NCI-H1694 (cell line): Measurements from ENCODE around the gene ZNF791.
"Not testable (repeated sequence)": the region's sequence is repeated elsewhere in the genome, so short reads cannot be mapped to it uniquely, and the experiment has no call there.

ENCODE experiments used
- DNase-seq: peaks from one replicate; lab custom pipeline; 2025; lab: John Stamatoyannopoulos, UW

The ZNF791 gene

DNA sequence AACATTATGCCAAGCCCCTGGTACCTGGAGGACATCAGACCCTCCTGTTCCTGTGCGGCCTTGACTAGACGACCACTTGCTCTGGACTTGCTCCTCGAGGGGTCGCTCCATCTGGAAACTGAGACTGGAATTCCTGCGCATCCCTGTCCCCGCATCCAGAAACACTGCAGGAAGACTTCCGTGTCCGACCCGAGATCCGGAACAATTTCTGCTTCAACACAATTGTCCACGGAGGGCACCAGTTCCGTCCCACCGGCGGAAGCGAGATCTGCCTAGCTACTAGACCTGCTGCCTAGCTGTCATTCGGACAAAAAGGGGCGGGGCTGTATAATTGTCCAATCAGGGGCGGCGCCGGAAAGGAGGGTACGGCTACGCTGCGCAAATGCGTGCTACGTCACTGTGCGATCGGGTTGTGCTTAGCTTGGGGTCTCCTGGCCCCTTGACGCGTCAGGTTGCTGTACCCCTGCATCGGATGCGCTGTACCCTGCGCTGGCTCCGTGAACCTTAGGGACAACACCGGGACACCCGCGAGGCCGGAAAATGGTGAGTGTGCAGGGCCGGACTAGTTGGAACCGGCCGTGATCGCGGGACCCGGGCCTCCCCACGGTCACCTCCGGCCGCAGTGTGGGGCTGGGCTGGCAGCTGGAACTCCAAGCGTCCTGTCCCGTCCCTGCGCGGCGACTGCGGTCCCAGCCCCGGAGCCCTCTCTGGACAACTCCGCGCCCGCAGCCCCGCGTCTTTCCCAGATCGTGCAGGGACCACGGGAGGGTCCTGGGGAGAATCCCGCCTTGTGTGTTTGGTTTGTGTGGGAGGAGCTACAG, at the start of gene ZNF791, which contains the start of gene ZNF490:
ZNF791 (plus strand) TSS at position 381 of the 821 bp plus-strand sequence; CDS start at position 541, 160 bp downstream.
ZNF490 (minus strand) TSS at position 274 of the 821 bp plus-strand sequence; CDS start at position 141, 133 bp downstream.
- DNase-seq: peak; percentile 97

DNA sequence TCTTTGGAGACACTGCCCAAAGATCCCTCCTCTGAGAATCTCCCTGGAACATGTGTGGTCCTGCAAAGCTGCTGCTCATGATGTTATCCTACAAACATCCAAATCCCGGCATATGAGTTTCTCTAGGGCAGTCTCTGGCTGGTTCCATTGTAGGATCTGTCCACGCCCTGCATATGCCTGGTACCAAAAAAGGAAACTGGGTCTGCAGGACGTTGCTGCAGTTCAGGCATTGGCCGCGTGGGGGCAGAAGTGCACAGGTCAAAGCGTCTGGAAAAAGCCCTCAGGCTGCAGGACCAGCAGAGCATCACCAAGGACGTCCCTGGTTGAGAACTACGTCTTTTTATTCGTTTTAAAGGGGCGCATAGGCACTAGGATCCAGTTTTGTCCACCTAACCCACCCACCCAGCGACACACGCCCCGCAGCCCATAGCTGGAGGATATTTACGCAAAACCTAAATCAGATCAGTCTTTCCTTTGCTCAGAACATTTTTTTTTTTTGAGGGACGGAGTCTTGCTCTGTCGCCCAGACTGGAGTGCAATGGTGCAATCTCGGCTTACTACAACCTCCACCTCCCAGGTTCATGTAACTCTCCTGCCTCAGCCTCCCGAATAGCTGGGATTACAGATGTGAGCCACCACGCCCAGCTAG, 46.6 kb upstream of the ZNF791 start:
- DNase-seq: peak; percentile 74

DNA sequence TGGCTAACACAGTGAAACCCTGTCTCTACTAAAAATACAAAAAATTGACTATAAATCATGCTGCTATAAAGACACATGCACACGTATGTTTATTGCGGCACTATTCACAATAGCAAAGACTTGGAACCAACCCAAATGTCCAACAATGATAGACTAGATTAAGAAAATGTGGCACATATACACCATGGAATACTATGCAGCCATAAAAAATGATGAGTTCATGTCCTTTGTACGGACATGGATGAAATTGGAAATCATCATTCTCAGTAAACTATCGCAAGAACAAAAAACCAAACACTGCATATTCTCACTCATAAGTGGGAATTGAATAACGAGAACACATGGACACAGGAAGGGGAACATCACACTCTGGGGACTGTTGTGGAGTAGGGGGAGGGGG, 44.3 kb upstream of the ZNF791 start:
- DNase-seq: not testable (repeated sequence)

DNA sequence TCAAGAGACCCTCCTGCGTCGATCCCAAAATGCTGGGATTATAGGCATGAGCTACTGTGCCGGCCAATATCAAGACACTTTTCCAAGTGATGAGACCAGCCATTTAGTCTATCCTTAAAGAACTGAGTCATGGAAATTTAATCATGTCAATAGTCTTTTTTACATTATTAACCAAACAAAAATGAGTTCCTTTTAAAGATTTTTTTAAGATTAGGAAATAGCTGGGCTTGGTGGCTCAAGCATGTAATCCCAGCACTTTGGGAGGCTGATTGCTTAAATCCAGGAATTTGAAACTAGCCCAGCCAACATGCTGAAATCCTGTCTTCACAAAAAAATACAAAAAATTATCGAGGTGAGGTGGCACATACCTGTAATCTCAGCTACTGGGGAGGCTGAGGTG, 42.8 kb upstream of the ZNF791 start:
- DNase-seq: no peak

DNA sequence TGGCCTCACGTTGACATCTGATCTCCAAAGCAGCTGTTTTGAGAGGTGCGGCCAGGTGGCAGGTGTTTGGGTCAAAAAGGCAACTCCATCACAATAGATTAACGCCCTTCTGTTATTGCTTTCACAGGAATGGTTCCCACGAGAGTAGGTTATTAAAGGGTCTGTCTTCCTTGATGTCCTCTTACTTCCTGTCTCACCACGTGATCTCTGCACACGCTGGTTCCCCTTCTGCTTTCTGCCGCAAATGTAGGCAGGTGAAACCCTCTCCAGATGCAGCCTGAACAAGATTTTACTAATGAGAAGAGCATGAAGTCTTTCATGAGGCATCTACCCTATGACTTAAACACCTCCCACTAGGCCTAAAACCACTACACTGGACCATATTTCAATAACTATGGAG, 36.7 kb upstream of the ZNF791 start:
- no peak for DNase-seq

DNA sequence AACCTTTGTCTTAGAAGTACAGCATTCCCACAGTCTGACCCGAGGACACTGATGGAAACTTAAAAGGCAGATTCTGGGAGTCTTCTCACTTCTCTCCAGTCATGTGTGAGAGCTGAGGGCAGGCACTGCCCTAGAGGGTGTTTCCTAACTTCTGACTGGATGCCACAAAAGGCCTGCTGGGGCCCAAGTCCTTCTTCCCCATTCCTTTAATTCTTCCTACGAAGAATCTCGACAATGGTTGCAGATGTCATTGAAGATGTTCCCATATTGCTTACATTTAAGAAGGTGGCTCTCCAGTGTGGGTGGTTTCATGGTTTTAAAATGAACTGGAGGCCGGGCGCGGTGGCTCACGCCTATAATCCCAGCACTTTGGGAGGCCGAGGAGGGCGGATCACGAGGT, 32.1 kb upstream of the ZNF791 start:
- no peak for DNase-seq

DNA sequence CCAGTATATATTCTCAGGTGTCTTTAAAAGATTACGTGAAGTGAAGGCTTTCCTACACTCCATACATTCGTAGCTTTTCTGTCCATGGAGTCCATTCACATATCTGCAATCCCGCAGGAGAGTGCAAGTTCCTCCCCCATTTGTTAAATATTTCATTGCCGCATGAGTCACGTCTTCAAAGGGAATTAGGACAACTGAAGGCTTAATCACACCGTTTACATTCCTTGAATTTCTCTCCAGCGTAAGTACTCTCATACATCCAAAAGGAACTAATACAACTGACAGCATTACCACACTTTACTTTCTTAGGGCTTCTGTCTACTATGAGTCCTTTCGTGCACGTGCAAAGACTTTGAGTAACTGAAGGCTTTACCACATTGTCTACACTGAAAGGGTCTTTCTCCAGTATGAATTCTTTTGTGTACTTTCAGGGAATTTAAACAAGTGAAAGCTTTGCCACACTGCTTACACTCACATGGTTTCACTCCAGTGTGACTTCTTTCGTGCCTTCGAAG, 30.5 kb upstream of the ZNF791 start:
- no peak for DNase-seq

DNA sequence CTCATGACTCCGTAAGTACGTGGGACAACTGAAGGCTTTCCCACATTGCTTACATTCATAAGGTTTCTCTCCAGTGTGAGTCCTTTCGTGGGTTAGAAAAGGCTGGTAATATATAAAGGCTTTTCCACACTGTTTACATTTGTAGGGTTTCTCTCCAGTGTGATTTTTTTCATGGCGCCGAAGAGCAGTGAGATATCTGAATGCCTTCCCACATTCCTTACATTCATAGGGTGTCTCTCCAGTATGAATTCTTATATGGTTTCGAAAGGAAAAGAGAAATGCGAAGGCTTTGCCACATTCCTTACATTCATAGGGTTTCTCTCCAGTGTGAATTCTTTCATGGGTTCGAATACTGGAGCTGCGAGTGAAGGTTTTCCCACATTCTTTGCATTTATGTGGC, 29.6 kb upstream of the ZNF791 start:
- no peak for DNase-seq

DNA sequence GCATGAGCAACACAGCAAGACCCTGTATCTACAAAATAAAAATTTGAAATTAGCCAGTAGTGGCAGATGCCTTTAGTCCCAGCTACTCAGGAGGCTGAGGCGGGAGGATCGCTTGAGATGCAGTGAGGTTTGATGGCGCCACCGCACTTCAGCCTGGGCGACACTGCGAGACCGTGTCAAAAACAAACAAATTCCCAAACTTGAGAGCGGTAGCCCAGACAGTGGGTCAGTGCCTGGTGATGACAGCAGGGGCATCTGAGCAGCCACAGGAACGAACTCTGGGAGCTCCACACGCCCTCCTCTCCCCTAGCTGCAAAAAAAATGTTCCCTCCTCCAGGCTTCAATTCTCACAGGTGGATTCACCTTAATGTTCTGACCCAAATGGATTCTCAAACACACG, 14.2 kb upstream of the ZNF791 start:
- no peak for DNase-seq

DNA sequence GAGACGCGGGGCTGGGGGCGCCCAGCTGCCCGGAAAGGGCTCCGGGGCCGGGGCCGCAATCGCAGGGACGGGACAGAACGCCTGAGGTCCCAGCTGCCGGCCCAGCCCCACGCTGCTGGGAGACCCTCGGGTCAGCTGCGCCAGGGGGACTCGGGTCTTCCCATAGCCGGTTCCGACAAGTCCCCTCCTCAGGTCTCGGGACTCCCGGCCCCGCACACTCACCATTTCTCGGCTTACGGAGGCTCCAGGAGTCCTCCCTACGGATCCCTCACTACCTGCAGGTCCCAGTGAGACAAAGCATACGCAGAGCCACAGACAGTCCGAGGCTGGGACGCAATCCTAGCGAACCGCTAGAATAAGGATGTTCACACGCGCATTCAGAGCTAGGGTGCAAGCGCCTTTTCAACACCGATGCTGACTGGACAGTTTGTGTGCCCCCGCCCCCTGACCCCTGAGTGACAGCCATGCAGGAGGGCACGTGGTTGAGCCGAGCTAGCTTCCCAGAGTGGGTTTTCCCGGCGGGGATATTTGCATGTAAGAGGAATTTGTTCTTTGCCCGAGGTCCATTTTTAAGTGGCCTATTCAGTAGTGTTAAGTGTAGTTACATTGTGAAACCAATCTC, 13.7 kb upstream of the ZNF791 start:
- DNase-seq: no peak

DNA sequence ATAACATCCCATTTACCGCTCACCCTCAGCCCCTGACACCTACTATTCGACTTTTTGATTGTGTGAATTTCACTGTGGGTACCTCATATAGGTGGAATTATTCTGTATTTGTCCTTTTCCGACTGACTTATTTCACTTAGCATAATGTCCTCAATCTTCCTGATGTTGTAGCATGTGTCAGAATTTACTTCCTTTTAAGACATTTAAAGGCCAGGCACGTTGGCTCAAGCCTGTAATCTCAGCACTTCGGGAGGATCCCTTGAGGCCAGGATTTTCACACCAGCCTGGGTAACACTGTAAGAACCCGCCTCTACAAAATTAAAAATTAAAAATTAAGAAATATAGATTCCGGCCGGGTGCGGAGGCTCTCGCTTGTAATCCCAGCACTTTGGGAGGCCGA, 13.1 kb upstream of the ZNF791 start:
- no peak for DNase-seq

DNA sequence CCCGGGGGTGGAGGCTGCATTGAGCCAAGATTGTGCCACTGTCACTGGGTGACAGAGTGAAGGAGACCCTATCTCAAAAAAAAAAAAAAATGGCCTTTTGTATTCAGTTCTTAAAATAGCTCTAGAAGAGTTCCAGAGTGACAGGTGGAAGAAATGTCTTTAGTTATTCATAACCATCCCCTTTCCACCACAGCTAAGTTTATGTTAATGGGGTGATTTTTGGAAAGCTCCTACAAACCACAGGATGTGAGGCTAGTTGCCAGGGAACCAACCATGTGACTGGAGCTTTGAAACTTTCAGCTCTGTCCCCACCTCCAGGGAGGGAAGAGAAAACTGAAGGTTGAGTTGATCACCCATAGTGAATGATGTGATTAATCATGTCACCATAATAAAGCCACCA, 7.0 kb upstream of the ZNF791 start:
- DNase-seq: no peak

DNA sequence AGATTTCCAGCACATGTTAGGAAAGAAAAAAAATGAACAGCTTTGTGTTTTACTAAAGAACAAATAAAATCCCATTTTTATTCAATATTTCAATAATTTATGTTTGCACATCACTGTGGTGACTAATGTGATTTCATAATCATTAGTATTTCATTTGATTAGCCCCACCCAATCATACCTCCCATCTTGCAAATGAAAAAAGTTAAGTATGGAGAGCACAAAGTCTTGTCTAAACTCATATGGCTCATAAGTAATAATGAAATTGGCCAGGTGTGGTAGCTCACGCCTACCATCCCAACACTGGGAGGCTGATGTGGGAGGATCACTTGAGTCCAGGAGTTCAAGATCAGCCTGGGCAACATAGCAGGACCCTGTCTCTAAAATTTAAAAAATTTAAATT, 3.9 kb upstream of the ZNF791 start:
- no peak for DNase-seq

DNA sequence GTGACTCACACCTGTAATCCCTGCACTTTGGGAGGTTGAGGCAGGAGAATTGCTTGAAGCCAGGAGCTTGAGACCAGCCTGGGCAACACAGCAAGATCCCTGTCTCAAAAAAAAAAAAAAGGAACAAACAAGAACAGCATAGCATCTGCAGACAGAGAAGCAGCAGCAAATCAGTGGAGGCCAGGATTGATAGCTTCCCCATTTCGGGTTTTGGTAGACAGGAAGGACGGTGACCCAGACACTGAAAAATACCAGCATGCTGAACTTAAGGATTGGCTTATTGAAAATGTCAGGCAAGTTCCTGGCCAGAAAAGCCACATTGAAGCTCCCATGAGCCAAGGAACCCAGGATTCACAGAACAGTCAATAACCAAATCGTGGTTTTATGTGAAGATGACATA, 3.1 kb upstream of the ZNF791 start:
- no peak for DNase-seq

DNA sequence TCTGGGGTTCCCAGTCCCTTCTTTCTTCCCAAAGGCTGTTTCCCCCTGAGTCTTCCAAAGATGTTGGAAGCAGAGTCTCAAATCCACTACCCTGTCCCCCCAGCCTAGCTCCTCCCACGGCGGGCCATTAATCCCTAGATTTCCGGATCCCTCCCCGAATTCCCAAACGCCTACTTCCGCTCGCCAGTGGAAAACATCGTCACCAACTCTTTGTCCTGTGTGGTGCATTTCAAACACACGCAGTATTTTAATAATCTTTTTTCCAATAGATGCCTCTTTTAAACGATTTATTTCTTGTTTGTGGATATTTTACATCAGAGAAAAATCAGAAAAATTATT, 610 bp downstream of the ZNF791 start:
- peak; percentile 56 for DNase-seq

DNA sequence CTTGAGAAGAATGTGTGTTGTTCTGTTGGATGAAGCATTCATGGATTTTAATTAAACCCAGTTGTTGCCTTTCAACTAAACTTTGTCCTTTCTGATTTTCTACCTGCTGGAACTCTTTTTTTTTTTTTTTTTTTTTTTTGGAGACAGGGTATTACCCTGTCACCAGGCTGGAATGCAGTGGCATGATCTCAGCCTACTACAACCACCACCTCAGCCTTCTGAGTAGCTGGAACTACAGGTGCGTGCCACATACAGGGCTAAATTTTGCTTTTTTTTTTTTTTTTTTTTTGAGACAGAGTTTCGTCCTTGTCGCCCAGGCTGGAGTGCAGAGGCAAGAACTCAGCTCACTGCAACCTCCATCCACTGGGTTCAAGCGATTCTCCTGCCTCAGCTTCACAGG, 6.9 kb downstream of the ZNF791 start:
- DNase-seq: no peak

DNA sequence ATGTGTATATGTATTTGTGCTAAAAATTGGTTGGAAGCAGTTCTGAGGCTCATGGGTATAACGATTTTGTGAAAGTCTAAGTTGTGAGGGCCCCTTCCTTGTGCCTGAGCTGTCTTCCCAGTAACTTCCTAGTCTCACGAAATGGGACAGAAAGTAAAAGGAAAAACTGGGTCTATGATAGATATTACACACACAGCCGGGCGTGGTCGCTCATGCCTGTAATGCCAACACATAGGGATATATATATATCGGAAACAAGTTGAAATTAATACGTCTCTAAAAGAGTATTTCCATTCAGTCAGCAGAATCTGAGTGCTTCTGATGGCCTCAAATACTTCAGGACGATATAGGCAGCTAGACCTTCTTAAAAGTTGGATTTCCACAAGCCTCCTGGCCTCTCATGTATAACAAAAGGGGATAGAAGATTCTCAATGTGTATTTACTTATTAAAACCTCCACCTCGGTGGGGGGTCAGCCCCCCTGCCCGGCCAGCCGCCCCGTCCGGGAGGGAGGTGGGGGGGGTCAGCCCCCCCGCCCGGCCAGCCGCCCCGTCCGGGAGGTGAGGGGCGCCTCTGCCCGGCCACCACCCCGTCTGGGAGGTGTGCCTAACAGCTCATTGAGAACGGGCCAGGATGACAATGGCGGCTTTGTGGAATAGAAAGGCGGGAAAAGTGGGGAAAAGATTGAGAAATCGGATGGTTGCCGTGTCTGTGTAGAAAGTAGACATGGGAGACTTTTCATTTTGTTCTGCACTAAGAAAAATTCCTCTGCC, 10.7 kb downstream of the ZNF791 start:
- not testable (repeated sequence) for DNase-seq

DNA sequence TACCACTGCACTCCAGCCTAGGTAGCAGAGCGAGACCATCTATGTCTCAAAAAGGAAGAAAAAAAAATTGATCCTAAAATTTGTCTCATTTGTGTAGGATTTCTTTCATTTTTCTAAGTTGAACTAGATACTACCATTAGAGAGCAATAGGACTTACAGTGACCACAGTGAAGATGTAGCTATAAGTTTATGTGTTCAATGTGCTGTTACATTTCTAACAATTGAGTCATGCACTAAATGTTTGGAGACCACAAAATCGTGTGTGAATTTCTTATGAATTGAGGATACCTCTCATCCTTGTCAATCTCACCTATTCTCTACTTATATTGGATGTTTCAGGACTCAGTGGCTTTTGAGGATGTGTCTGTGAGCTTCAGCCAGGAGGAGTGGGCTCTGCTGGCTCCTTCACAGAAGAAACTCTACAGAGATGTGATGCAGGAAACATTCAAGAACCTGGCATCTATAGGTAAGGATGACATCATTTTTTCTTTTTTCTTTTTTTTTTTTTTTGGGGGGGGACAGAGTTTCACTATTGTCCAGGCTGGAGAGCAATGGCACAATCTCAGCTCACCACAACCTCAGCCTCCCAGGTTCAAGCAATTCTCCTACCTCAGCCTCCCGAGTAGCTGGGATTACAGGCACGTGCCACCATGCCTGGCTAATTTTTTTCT, 12.8 kb downstream of the ZNF791 start:
- no peak for DNase-seq

DNA sequence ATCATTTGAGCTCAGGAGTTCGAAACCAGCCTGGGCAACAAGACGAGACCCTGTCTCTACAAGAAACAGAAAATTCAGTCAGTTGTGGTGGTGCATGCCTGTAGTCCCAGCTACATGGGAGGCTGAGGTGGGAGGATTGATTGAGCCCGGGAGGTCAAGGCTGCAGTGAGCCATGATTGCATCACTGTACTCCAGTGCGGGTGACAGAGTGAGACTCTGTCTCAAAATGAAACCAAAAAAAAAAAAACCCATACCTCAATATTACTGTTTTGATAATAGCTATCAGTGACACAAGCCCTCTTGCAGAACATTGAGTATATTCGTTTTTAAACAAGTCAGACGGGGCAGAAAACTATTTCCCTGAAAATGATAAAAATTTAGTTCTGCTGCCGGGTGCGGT, 16.2 kb downstream of the ZNF791 start:
- DNase-seq: no peak

DNA sequence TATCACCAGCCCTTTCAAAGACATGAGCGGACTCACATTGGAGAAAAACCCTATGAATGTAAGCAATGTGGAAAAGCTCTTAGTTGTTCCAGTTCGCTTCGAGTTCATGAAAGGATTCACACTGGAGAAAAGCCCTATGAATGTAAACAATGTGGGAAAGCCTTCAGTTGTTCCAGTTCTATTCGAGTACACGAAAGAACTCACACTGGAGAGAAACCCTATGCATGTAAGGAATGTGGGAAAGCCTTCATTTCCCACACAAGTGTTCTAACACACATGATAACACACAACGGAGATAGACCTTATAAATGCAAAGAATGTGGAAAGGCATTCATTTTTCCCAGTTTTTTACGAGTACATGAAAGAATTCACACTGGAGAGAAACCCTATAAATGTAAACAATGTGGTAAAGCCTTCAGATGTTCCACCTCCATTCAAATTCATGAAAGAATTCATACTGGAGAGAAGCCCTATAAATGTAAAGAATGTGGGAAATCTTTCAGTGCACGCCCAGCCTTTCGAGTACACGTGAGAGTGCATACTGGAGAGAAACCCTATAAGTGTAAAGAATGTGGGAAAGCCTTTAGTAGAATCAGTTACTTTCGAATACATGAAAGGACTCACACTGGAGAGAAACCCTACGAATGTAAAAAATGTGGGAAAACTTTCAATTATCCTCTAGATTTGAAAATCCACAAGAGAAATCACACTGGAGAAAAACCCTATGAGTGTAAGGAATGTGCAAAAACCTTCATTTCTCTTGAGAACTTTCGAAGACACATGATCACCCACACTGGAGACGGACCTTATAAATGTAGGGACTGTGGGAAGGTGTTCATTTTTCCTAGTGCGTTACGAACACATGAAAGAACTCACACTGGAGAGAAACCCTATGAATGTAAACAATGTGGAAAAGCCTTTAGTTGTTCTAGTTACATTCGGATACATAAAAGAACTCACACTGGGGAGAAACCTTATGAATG, 17.6 kb downstream of the ZNF791 start:
- DNase-seq: no peak
